Activated T-helper 2 cell treated with anti-CD3 and anti-CD28 coated beads, Interferon-gamma antibody, Interleukin-2, Interleukin-4, amounts not matched to agents 10 μg/mL and 5 μg/mL and 100 μg/mL, durations not matched to agents 14 hours and 24 hours and 36 hours (primary cell): ENCODE results near the gene EVX1. TPM values are rescaled to one million over a fixed set of nuclear protein-coding genes. Genes with fewer than 3 reads are reported as not detected.

Experiments used
- DNase-seq: peaks from one replicate; pipeline ENCODE4 v3.0.0; 2021; ENCODE audit warnings: low spot score
- H3K27ac Mint-ChIP-seq: one replicate; pipeline ENCODE4 v1.8.0; 2021; ENCODE audit warnings: mixed read lengths
- H3K27me3 Mint-ChIP-seq: one replicate; pipeline ENCODE4 v1.8.0; 2021; ENCODE audit warnings: low read depth, mixed read lengths
- H3K36me3 Mint-ChIP-seq: one replicate; pipeline ENCODE4 v1.8.0; 2021; ENCODE audit warnings: low read depth, mixed read lengths
- H3K4me1 Mint-ChIP-seq: one replicate; pipeline ENCODE4 v1.8.0; 2021; ENCODE audit warnings: low read depth, mixed read lengths
- H3K4me3 Mint-ChIP-seq: one replicate; pipeline ENCODE4 v1.8.0; 2021; ENCODE audit warnings: low read depth, mild to moderate bottlenecking, moderate library complexity, mixed read lengths
- H3K9me3 Mint-ChIP-seq: one replicate; pipeline ENCODE4 v1.8.0; 2021; ENCODE audit warnings: mixed read lengths
- intact Hi-C: fragments of 100-400 bp; cut with micrococcal nuclease; formaldehyde crosslinking; loops from one replicate; pipeline ENCODE4 v1.15.1; 2023
- total RNA-seq: library from RNA; stranded (reverse); gene quantifications from 2 replicates; pipeline ENCODE4 v1.2.3, GENCODE V29; 2022

Gene EVX1
- total RNA-seq, 1 donor from 2014 or later, result not detected

DNA sequence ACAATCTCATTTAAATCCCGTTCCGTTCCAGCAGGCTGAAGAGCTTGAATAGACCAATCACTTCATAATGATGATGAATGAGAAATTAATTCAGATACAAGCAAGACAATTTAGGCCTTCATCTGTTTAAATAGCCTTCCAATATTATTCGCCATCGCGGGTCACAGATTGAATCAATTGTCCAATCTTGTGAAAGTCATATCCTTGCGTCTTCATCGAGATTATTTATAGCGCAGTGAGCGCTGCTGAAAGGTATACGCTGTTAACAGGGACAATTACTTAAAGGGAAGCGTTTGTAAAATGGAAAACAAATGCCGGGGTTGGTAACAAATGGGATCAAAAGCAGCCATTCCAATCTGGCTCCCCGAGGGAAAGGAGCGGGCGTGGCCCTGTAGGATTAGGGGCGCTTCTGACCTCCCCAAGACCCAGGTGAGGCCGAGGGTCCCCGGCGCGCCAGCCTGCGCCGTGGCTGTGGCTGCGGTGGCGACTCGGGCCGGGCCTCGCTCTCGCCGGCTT lies 8.6 kb downstream of the EVX1 start:
- no peak for DNase-seq
- no peaks in the 10 kb centered on the region for H3K9me3 Mint-ChIP-seq
- H3K4me1 Mint-ChIP-seq, result no peaks in the 10 kb centered on the region
- H3K4me3 Mint-ChIP-seq, result no peak overlapping the region
- peaks cover 73% of the 10 kb centered on the region for H3K27me3 Mint-ChIP-seq
- intact Hi-C loops, result no loop called here
- no peaks in the 10 kb centered on the region for H3K36me3 Mint-ChIP-seq
- H3K27ac Mint-ChIP-seq, result no peak overlapping the region

GRCh38 chr7:27251652-27252590 lies 9.3 kb downstream of the EVX1 start:
- intact Hi-C loops, result no loop called here

GRCh38 chr7:27254625-27255024 lies 12.0 kb downstream of the EVX1 start:
- H3K4me3 Mint-ChIP-seq, result no peak overlapping the region
- intact Hi-C loops, result no loop called here
- DNase-seq, result no peak
- peaks cover 47% of the 10 kb centered on the region for H3K27me3 Mint-ChIP-seq
- no peak overlapping the region for H3K27ac Mint-ChIP-seq
- no peaks in the 10 kb centered on the region for H3K9me3 Mint-ChIP-seq
- H3K36me3 Mint-ChIP-seq, result no peaks in the 10 kb centered on the region
- no peaks in the 10 kb centered on the region for H3K4me1 Mint-ChIP-seq

More at GRCh38 chr7:27251652-27252590, 9.3 kb downstream of the EVX1 start:
- Mint-ChIP-seq H3K9me3 (no peaks in the 10 kb centered on the region), H3K27me3 (peaks cover 71% of the 10 kb centered on the region), H3K27ac (no peak overlapping the region), H3K4me3 (no peak overlapping the region), H3K4me1 (no peaks in the 10 kb centered on the region), H3K36me3 (no peaks in the 10 kb centered on the region)
- no peak for DNase-seq

- no peaks in the 10 kb centered on the region for H3K36me3 Mint-ChIP-seq
- intact Hi-C loops, result no loop called here
- no peak overlapping the region for H3K4me3 Mint-ChIP-seq
- H3K27me3 Mint-ChIP-seq, result peaks cover under 1% of the 10 kb centered on the region
- H3K4me1 Mint-ChIP-seq, result no peaks in the 10 kb centered on the region
- no peak for DNase-seq
- no peaks in the 10 kb centered on the region for H3K9me3 Mint-ChIP-seq
- H3K27ac Mint-ChIP-seq, result no peak overlapping the region
Observed at GRCh38 chr7:27260211-27260610, 17.6 kb downstream of the EVX1 start.

GRCh38 chr7:27262121-27262520 lies 19.5 kb downstream of the EVX1 start:
- intact Hi-C loops, result no loop called here
- Mint-ChIP-seq H3K36me3 (no peaks in the 10 kb centered on the region), H3K4me3 (no peak overlapping the region), H3K9me3 (no peaks in the 10 kb centered on the region), H3K27ac (no peak overlapping the region), H3K4me1 (no peaks in the 10 kb centered on the region), H3K27me3 (no peaks in the 10 kb centered on the region)
- DNase-seq, result no peak

DNA sequence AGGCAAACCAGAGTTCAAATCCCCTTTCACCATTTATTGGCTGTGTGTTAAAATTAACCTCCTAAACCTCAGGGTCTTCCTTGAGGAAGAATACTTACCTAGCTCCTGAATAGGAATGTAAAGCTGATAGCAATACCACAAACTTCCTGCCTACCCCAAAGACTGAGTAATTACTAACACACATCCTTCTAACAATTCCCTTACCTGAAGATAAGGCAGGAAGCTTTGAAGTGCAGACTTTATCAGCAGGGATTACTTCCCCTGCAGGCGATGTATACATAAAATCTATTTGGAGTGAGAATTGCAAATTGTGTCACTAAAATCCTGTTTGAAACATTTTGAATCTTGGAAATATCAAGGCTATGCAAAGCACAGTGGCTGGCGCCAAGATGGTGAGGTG lies 21.2 kb downstream of the EVX1 start:
- no peak for DNase-seq
- Mint-ChIP-seq H3K9me3 (no peaks in the 10 kb centered on the region), H3K27me3 (no peaks in the 10 kb centered on the region), H3K4me1 (no peaks in the 10 kb centered on the region), H3K4me3 (no peak overlapping the region), H3K36me3 (no peaks in the 10 kb centered on the region), H3K27ac (no peak overlapping the region)
- intact Hi-C loops, result no loop called here

DNA sequence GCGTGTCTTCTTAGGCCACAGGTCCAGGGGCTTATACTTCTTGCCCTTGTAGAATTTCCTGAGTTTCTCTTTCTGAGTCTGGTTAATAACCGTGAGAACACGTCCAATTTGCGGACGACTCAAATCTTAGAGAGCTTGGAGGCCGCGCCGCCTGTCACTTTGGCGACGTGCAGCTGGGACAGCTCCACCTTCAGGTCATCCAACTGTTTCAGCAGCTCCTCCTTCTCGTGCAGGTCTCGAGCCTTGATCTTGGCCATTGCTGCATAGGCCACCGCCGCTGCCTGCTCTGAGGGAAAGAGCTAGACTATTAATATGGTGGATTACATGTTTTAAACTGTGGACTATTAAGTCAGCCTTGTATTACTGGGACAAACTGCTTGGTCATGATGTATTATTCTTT lies 26.9 kb downstream of the EVX1 start:
- H3K27ac Mint-ChIP-seq, result no peak overlapping the region
- intact Hi-C loops, result no loop called here
- H3K9me3 Mint-ChIP-seq, result peaks cover 13% of the 10 kb centered on the region
- H3K27me3 Mint-ChIP-seq, result no peaks in the 10 kb centered on the region
- no peaks in the 10 kb centered on the region for H3K36me3 Mint-ChIP-seq
- DNase-seq, result no peak
- H3K4me1 Mint-ChIP-seq, result no peaks in the 10 kb centered on the region
- H3K4me3 Mint-ChIP-seq, result no peak overlapping the region

- H3K9me3 Mint-ChIP-seq, result peaks cover 13% of the 10 kb centered on the region
- H3K4me3 Mint-ChIP-seq, result no peak overlapping the region
- intact Hi-C loops, result no loop called here
- no peak for DNase-seq
- no peak overlapping the region for H3K27ac Mint-ChIP-seq
- no peaks in the 10 kb centered on the region for H3K4me1 Mint-ChIP-seq
- no peaks in the 10 kb centered on the region for H3K27me3 Mint-ChIP-seq
- no peaks in the 10 kb centered on the region for H3K36me3 Mint-ChIP-seq
Observed at GRCh38 chr7:27271384-27271783, 28.8 kb downstream of the EVX1 start.

DNA sequence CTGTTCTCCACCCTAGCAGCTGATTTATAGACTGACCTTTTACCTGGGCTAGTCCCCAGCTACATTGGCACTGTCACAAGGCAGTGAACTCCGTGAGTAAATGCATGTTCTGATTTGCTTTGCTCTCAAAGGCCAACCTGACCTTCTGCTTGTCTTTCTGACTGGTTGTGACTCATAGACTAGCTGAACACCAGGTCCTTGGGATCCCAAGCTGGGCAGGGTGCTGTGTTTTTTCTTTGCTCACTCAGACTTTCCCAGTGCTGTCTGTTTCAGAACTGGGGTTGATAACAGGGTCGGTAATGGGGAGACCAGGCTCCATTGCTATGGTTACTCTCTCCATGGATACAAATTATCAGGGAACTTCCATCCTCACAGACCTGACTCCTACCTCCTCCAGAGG lies 35.0 kb downstream of the EVX1 start:
- peaks cover 5% of the 10 kb centered on the region for H3K9me3 Mint-ChIP-seq
- H3K4me1 Mint-ChIP-seq, result no peaks in the 10 kb centered on the region
- H3K27me3 Mint-ChIP-seq, result no peaks in the 10 kb centered on the region
- no peaks in the 10 kb centered on the region for H3K36me3 Mint-ChIP-seq
- no peak overlapping the region for H3K27ac Mint-ChIP-seq
- DNase-seq, result no peak
- intact Hi-C loops, result no loop called here
- no peak overlapping the region for H3K4me3 Mint-ChIP-seq

DNA sequence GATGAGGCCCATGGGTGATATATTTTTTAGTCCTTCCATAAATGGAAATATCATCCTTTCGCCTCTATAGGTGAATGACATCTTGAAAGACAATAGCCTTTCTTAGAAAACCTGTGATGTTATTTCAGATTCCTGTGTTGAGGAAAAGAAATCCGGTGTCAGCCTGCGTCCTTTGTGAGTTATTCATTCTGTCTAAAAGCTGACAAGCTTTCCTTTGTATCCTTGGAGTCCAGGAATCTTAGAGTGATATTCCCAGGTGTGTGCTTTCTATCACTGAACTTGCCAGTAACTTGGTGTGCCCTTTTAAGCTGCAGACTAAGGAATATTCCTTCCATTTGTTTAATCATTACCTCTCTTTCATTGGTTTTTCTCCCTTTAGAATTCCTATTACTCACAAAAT lies 41.0 kb downstream of the EVX1 start:
- no peak overlapping the region for H3K27ac Mint-ChIP-seq
- no peaks in the 10 kb centered on the region for H3K36me3 Mint-ChIP-seq
- intact Hi-C loops, result no loop called here
- no peaks in the 10 kb centered on the region for H3K4me1 Mint-ChIP-seq
- no peaks in the 10 kb centered on the region for H3K9me3 Mint-ChIP-seq
- DNase-seq, result no peak
- H3K27me3 Mint-ChIP-seq, result peaks cover 1% of the 10 kb centered on the region
- no peak overlapping the region for H3K4me3 Mint-ChIP-seq

DNA sequence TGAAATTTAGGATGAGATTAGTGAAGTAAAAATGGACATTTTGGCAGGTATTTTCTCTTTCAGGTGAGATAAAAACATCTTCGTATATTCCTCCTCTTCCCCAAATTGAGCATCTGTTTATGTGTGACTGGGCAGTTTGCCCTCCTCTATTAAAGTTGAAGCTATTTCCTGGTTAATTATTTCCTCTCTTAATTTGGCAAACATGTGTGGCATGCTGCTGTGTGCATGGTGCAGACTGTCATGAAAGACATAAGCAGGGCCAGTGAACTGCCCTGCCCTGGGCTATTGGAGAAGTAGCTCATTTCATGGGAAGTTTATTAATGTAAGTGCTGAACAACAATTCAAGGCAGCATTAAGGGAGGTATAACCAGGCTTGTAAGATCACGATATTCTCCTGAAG lies 52.6 kb downstream of the EVX1 start:
- Mint-ChIP-seq H3K27ac (no peak overlapping the region), H3K27me3 (no peaks in the 10 kb centered on the region), H3K9me3 (no peaks in the 10 kb centered on the region), H3K4me1 (no peaks in the 10 kb centered on the region), H3K36me3 (no peaks in the 10 kb centered on the region), H3K4me3 (no peak overlapping the region)
- intact Hi-C loops, result no loop called here
- no peak for DNase-seq

- H3K27me3 Mint-ChIP-seq, result no peaks in the 10 kb centered on the region
- H3K4me1 Mint-ChIP-seq, result no peaks in the 10 kb centered on the region
- H3K27ac Mint-ChIP-seq, result no peak overlapping the region
- intact Hi-C loops, result no loop called here
- no peaks in the 10 kb centered on the region for H3K36me3 Mint-ChIP-seq
- no peaks in the 10 kb centered on the region for H3K9me3 Mint-ChIP-seq
- DNase-seq, result no peak
- H3K4me3 Mint-ChIP-seq, result no peak overlapping the region
Observed at GRCh38 chr7:27297356-27297755, 54.8 kb downstream of the EVX1 start.
